NCI-H2171 treated with DMSO at 0.1 percent for 48 hours (cell line): ENCODE measurements around the gene MANEA.
"Not testable (repeated sequence)": the region's sequence is repeated elsewhere in the genome, so short reads cannot be mapped to it uniquely, and the experiment has no call there.

Experiments used
- DNase-seq: peaks from one replicate; lab custom pipeline; 2025; lab: John Stamatoyannopoulos, UW

Gene MANEA

GRCh38 chr6:95577304-95578105 is at the start of gene MANEA:
Gene MANEA, plus strand, starts transcription at chr6:95577535. Its CDS starts 8,905 bp downstream, at chr6:95586440.
- DNase-seq: peak; percentile 96

- DNase-seq: no peak
Observed at GRCh38 chr6:95529762-95530161, 47.6 kb upstream of the MANEA start.

- DNase-seq: no peak
Observed at GRCh38 chr6:95530176-95530819, 47.0 kb upstream of the MANEA start.

GRCh38 chr6:95543798-95544197 is 33.5 kb upstream of the MANEA start:
- no peak for DNase-seq

GRCh38 chr6:95544517-95545225 is 32.7 kb upstream of the MANEA start:
- DNase-seq: no peak

GRCh38 chr6:95545226-95545625 is 32.1 kb upstream of the MANEA start:
- DNase-seq: peak; percentile 89

- DNase-seq: peak; percentile 89
Observed at GRCh38 chr6:95545686-95546085, 31.6 kb upstream of the MANEA start.

- DNase-seq: peak; percentile 53
Observed at GRCh38 chr6:95546148-95546547, 31.2 kb upstream of the MANEA start.

GRCh38 chr6:95547043-95547442 is 30.3 kb upstream of the MANEA start:
- no peak for DNase-seq

GRCh38 chr6:95548188-95548786 is 29.0 kb upstream of the MANEA start:
- DNase-seq: peak; percentile 94

- no peak for DNase-seq
Observed at GRCh38 chr6:95551678-95552324, 25.5 kb upstream of the MANEA start.

GRCh38 chr6:95553880-95554279 is 23.5 kb upstream of the MANEA start:
- no peak for DNase-seq

- not testable (repeated sequence) for DNase-seq
Observed at GRCh38 chr6:95560956-95561355, 16.4 kb upstream of the MANEA start.

- no peak for DNase-seq
Observed at GRCh38 chr6:95569560-95569959, 7.8 kb upstream of the MANEA start.

GRCh38 chr6:95572098-95572497 is 5.2 kb upstream of the MANEA start:
- no peak for DNase-seq

- no peak for DNase-seq
Observed at GRCh38 chr6:95574811-95575210, 2.5 kb upstream of the MANEA start.

- peak; percentile 49 for DNase-seq
Observed at GRCh38 chr6:95576218-95576997, 927 bp upstream of the MANEA start.

- DNase-seq: no peak
Observed at GRCh38 chr6:95576998-95577303, 384 bp upstream of the MANEA start.

- peak; percentile 57 for DNase-seq
Observed at GRCh38 chr6:95578106-95578410, 723 bp downstream of the MANEA start.

- peak; percentile 52 for DNase-seq
Observed at GRCh38 chr6:95581073-95581472, 3.7 kb downstream of the MANEA start.

- DNase-seq: not testable (repeated sequence)
Observed at GRCh38 chr6:95584226-95584625, 6.9 kb downstream of the MANEA start.
